ENCODE measurements around the gene PTDSS2.

Gene PTDSS2

GRCh38 chr11:469684-470560, 19.8 kb downstream of the PTDSS2 start:
- peaks cover 4% of the 10 kb centered on the region; the same call in 1 of the 2 replicates for H3K36me3 ChIP-seq (ENCODE audit: low read depth)
- TF ChIP-seq CTCF (IDR thresholded peaks at IDR 0.05; ENCODE audit: poor library complexity, severe bottlenecking), result peak; percentile 8
- peak; percentile 59 for ATAC-seq (ENCODE audit: low read depth)
- no peaks in the 10 kb centered on the region for H3K9me3 ChIP-seq (ENCODE audit: severe bottlenecking)
- peak; percentile 54 for DNase-seq (ENCODE audit: low spot score)
- no peak overlapping the region for H3K4me3 ChIP-seq (ENCODE audit: severe bottlenecking)
- H3K4me1 ChIP-seq (ENCODE audit: insufficient read depth, poor library complexity, severe bottlenecking), result peaks cover 4% of the 10 kb centered on the region
- no peaks in the 10 kb centered on the region for H3K27me3 ChIP-seq (ENCODE audit: insufficient read depth, poor library complexity, severe bottlenecking)
- peak overlapping the region; percentile 10 for H3K27ac ChIP-seq (ENCODE audit: poor library complexity, severe bottlenecking)

GRCh38 chr11:471468-472145, 21.5 kb downstream of the PTDSS2 start:
- H3K4me1 ChIP-seq (ENCODE audit: insufficient read depth, poor library complexity, severe bottlenecking), result peaks cover 4% of the 10 kb centered on the region
- ATAC-seq (ENCODE audit: low read depth), result no peak
- H3K9me3 ChIP-seq (ENCODE audit: severe bottlenecking), result no peaks in the 10 kb centered on the region
- no peak overlapping the region for H3K4me3 ChIP-seq (ENCODE audit: severe bottlenecking)
- peak; percentile 51 for DNase-seq (ENCODE audit: low spot score)
- H3K27ac ChIP-seq (ENCODE audit: poor library complexity, severe bottlenecking), result no peak overlapping the region
- 0 out of 2 replicates have a peak, but pooled peaks cover 4% of the 10 kb centered on the region for H3K36me3 ChIP-seq (ENCODE audit: low read depth)
- no peaks in the 10 kb centered on the region for H3K27me3 ChIP-seq (ENCODE audit: insufficient read depth, poor library complexity, severe bottlenecking)
- TF ChIP-seq CTCF (IDR thresholded peaks at IDR 0.05; ENCODE audit: poor library complexity, severe bottlenecking), result no peak

- TF ChIP-seq CTCF (IDR thresholded peaks at IDR 0.05; ENCODE audit: poor library complexity, severe bottlenecking), result no peak
- peak; percentile 49 for DNase-seq (ENCODE audit: low spot score)
- Histone ChIP-seq H3K4me3 (ENCODE audit: severe bottlenecking) (no peak overlapping the region), H3K27me3 (ENCODE audit: insufficient read depth, poor library complexity, severe bottlenecking) (no peaks in the 10 kb centered on the region), H3K36me3 (ENCODE audit: low read depth) (0 out of 2 replicates have a peak, but pooled peaks cover 4% of the 10 kb centered on the region), H3K27ac (ENCODE audit: poor library complexity, severe bottlenecking) (no peak overlapping the region), H3K4me1 (ENCODE audit: insufficient read depth, poor library complexity, severe bottlenecking) (peaks cover 4% of the 10 kb centered on the region), H3K9me3 (ENCODE audit: severe bottlenecking) (no peaks in the 10 kb centered on the region)
- ATAC-seq (ENCODE audit: low read depth), result no peak
Observed at GRCh38 chr11:472272-472671, 22.2 kb downstream of the PTDSS2 start.

GRCh38 chr11:472816-473215, 22.7 kb downstream of the PTDSS2 start:
- Histone ChIP-seq H3K9me3 (ENCODE audit: severe bottlenecking) (no peaks in the 10 kb centered on the region), H3K27ac (ENCODE audit: poor library complexity, severe bottlenecking) (no peak overlapping the region), H3K36me3 (ENCODE audit: low read depth) (0 out of 2 replicates have a peak, but pooled peaks cover 4% of the 10 kb centered on the region), H3K4me3 (ENCODE audit: severe bottlenecking) (no peak overlapping the region), H3K4me1 (ENCODE audit: insufficient read depth, poor library complexity, severe bottlenecking) (peaks cover 4% of the 10 kb centered on the region), H3K27me3 (ENCODE audit: insufficient read depth, poor library complexity, severe bottlenecking) (no peaks in the 10 kb centered on the region)
- ATAC-seq (ENCODE audit: low read depth), result no peak
- TF ChIP-seq CTCF (IDR thresholded peaks at IDR 0.05; ENCODE audit: poor library complexity, severe bottlenecking), result no peak
- DNase-seq (ENCODE audit: low spot score), result peak; percentile 62
